Kidney (tissue), 14 donors: ENCODE data around the gene PPP1R9B. TPM values are rescaled to one million over a fixed set of nuclear protein-coding genes. Genes with fewer than 3 reads are reported as not detected.

Source experiments
- DNase-seq, 5 donors: peaks; one replicate each; pipeline ENCODE4 v3.0.0-alpha.2; 2013 to 2020
- FAIRE-seq: peaks from 2 replicates; lab custom pipeline; 2012; peaks lifted over from hg19 to GRCh38; lab: Jason Lieb, UNC
- H3K27ac ChIP-seq, 2 donors: one replicate each; pipeline ENCODE4 v1.7.0; 2013; ENCODE audit warnings: low read depth in 2 of 2, low read length in 2 of 2, inconsistent platforms in 1 of 2
- H3K27me3 ChIP-seq: one replicate; pipeline ENCODE4 v1.7.1; 2013; ENCODE audit warnings: low read length, inconsistent platforms; ENCODE audit not compliant: control insufficient read depth, insufficient read depth
- H3K36me3 ChIP-seq, 3 donors: one replicate each; pipeline versions ENCODE4 v1.7.0 to v1.7.1; 2013; ENCODE audit warnings: low read length in 3 of 3, control low read depth in 1 of 3, inconsistent platforms in 1 of 3; ENCODE audit not compliant: insufficient read depth in 3 of 3, control insufficient read depth in 2 of 3
- H3K4me1 ChIP-seq, 3 donors: one replicate each; pipeline versions ENCODE4 v1.7.0 to v1.7.1; 2013; ENCODE audit warnings: low read length in 3 of 3, inconsistent platforms in 1 of 3, low read depth in 1 of 3; ENCODE audit not compliant: control insufficient read depth in 2 of 3, insufficient read depth in 2 of 3
- H3K4me3 ChIP-seq, 3 donors: one replicate each; pipeline versions ENCODE4 v1.7.0 to v1.8.1; 2013; ENCODE audit warnings: low read length in 3 of 3, control low read depth in 1 of 3, inconsistent platforms in 1 of 3
- H3K9ac ChIP-seq, 3 donors: one replicate each; pipeline versions ENCODE4 v1.7.0 to v1.7.1; 2013; ENCODE audit warnings: low read length in 3 of 3, control low read depth in 1 of 3, inconsistent platforms in 1 of 3
- H3K9me3 ChIP-seq, 3 donors: one replicate each; pipeline versions ENCODE4 v1.7.0 to v1.7.1; 2013; ENCODE audit warnings: low read length in 3 of 3, control low read depth in 1 of 3, inconsistent platforms in 1 of 3; ENCODE audit not compliant: control insufficient read depth in 2 of 3, insufficient read depth in 1 of 3
- intact Hi-C: fragments of 100-400 bp; cut with DNase I; formaldehyde crosslinking; loops from one replicate; pipeline ENCODE4 v1.11.1; 2022
- polyA plus RNA-seq: library from polyadenylated mRNA; stranded (reverse); fragments of 350-450 nt; fragmentation: Illumina TruSeq; extraction: RNeasy Lipid Tissue Mini Kit (QIAGEN cat#74804); gene quantifications from one replicate; pipeline ENCODE4 v1.2.3, GENCODE V29; 2014; ENCODE audit warnings: low read depth, low replicate concordance; ENCODE audit not compliant: insufficient read depth
- total RNA-seq: library from RNA; stranded (reverse); fragmentation: NEBNext Ultra II Directional; extraction: Animal tissue kit (Norgen Biotek cat#: 25700); gene quantifications from one replicate; pipeline ENCODE4 v1.2.1, GENCODE V29; 2021
- TF ChIP-seq, protein P1 (sequence below): IDR thresholded peaks from 3 replicates; pipeline ENCODE4 v1.5.1; 2012; ENCODE audit warnings: mild to moderate bottlenecking, moderate library complexity, borderline replicate concordance; ENCODE audit not compliant: insufficient read depth; ENCODE audit errors: extremely low read depth
- donor health status: control.
- donor health status: control.
- donor health status: control.
- donor health status: control.
- donor health status: control.
- donor health status: DM: yes; HTN: yes; CAD: no.
- donor health status: Normal renal cell carcinoma (clear cell type).

The PPP1R9B gene
- total and polyA plus RNA-seq, 2 donors from 2014 or later: 17.1 to 64.4 TPM

- TF ChIP-seq, protein P1, sequence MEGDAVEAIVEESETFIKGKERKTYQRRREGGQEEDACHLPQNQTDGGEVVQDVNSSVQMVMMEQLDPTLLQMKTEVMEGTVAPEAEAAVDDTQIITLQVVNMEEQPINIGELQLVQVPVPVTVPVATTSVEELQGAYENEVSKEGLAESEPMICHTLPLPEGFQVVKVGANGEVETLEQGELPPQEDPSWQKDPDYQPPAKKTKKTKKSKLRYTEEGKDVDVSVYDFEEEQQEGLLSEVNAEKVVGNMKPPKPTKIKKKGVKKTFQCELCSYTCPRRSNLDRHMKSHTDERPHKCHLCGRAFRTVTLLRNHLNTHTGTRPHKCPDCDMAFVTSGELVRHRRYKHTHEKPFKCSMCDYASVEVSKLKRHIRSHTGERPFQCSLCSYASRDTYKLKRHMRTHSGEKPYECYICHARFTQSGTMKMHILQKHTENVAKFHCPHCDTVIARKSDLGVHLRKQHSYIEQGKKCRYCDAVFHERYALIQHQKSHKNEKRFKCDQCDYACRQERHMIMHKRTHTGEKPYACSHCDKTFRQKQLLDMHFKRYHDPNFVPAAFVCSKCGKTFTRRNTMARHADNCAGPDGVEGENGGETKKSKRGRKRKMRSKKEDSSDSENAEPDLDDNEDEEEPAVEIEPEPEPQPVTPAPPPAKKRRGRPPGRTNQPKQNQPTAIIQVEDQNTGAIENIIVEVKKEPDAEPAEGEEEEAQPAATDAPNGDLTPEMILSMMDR: no peak
- Histone ChIP-seq H3K36me3 (peaks cover 2 to 24% (median 7%) of the 10 kb centered on the region in 3 donors), H3K27me3 (no peaks in the 10 kb centered on the region), H3K9me3 (no peaks in the 10 kb centered on the region), H3K9ac (peak within 1 kb of the TSS; percentile 86 to 94 (median 92)), H3K4me3 (peak within 1 kb of the TSS; percentile 94 to 96 (median 95)), H3K27ac (peak within 1 kb of the TSS; percentile 85 to 90), H3K4me1 (peaks cover 0 to 31% (median 29%) of the 10 kb centered on the region in 3 donors)
- DNase-seq (peak; percentile 97 to 99 (median 97)), FAIRE-seq (no peak)
- intact Hi-C loops: loop anchor here (10.0 kb wide), 1 partner anchor 200 kb away; no protein-coding TSS in a partner anchor
These were observed 55.5 kb downstream of the PPP1R9B start, which contains the start of gene PDK2 for GRCh38 chr17:50094753-50095619. TSS of gene PDK2 (plus strand) at chr17:50095351. CDS start at chr17:50095436, 85 bp downstream.

GRCh38 chr17:50094243-50094752, 56.2 kb downstream of the PPP1R9B start:
- no peak for FAIRE-seq
- Histone ChIP-seq H3K4me3 (peak overlapping the region; percentile 81 to 96 (median 86)), H3K27me3 (no peaks in the 10 kb centered on the region), H3K27ac (peak overlapping the region; percentile 84 to 90), H3K4me1 (peaks cover 0 to 31% (median 29%) of the 10 kb centered on the region in 3 donors), H3K36me3 (peaks cover 2 to 20% (median 7%) of the 10 kb centered on the region in 3 donors), H3K9ac (peak overlapping the region; percentile 56 to 69 (median 65)), H3K9me3 (no peaks in the 10 kb centered on the region)
- intact Hi-C loops: loop anchor here (10.0 kb wide), 1 partner anchor 201 kb away; no protein-coding TSS in a partner anchor
- TF ChIP-seq, protein P1: peak; percentile 92
- DNase-seq: peak; percentile 92 to 96 (median 95)

- intact Hi-C loops: loop anchor here (10.0 kb wide), 1 partner anchor 201 kb away; no protein-coding TSS in a partner anchor
- Histone ChIP-seq H3K4me3 (no peak overlapping the region), H3K9ac (peak overlapping the region in 1 of 3 donors; percentile 4), H3K9me3 (no peaks in the 10 kb centered on the region), H3K36me3 (peaks cover 3 to 22% (median 7%) of the 10 kb centered on the region in 3 donors), H3K27ac (peak overlapping the region in 1 of 2 donors; percentile 90), H3K27me3 (no peaks in the 10 kb centered on the region), H3K4me1 (peaks cover 0 to 28% (median 24%) of the 10 kb centered on the region in 3 donors)
- FAIRE-seq (no peak), DNase-seq (no peak)
- TF ChIP-seq, protein P1: no peak
These were observed 56.7 kb downstream of the PPP1R9B start for GRCh38 chr17:50093807-50094206.
